HG02840 (cell line): ENCODE measurements around the gene ADAMTSL3.

Experiments used
- ATAC-seq: cut with Tn5 transposase; IDR thresholded peaks from one replicate; pipeline ENCODE4 v1.9.1; 2021; ENCODE audit warnings: mild to moderate bottlenecking, moderate library complexity, moderate number of reproducible peaks; ENCODE audit not compliant: unreplicated experiment, low FRiP score

Gene ADAMTSL3

DNA sequence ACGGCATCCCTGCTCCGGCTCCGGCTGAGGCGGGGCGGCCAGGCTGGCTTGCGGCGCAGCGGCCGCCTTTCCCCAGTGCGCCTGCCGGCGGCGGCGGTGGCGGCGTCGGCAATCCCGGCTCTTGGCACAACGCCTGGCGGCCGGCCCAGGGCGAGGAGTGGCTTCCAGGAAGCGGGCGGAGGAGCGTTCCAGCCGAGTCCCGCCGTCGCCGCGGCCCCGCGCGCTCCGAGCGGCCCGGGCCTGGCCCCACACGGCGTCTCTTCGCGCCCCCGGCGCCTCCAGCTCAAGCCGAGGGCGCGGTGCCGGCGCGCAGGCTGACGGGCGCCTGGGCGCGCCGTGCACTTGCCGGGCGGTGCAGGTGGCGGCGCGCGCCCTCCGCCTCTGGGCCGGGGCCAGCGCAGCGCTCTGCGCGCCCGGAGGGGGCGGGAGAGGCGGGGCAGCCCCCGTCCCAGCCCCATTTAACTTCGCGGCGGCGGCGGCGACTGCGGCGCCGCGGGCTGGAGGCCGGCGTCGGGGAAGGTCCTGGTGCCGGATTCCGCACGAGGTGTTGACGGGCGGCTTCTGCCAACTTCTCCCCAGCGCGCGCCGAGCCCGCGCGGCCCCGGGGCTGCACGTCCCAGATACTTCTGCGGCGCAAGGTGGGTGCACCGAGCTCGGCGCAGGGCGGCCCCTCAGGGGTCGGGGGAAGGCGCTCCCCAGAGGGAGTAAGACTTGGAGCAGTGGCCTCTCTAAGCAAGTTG lies at the start of gene ADAMTSL3:
Gene ADAMTSL3, plus strand, starts transcription at position 485 of the 740 bp plus-strand sequence. CDS start 1,639 bp downstream, outside the sequence.
- no peak for ATAC-seq

DNA sequence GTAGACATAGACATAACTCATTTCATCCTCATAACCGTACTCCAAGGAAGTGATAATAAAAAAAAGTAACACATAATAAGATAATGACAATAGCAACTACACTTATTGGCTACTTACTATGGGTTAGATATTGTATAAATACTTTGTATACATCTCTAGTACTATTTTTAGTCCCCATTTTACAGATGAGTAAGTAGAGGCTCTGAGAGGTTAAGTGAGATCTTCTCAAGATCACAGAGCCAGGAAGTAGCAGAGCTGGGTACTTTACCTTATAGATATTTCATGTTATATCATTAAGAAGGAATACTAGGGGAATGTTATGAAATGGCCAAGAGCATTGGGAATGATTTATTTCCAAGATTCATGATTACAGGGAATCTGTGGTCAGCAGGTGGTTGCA lies 49.4 kb upstream of the ADAMTSL3 start:
- no peak for ATAC-seq

- no peak for ATAC-seq
Measured at GRCh38 chr15:83605111-83605945, 48.6 kb upstream of the ADAMTSL3 start.

DNA sequence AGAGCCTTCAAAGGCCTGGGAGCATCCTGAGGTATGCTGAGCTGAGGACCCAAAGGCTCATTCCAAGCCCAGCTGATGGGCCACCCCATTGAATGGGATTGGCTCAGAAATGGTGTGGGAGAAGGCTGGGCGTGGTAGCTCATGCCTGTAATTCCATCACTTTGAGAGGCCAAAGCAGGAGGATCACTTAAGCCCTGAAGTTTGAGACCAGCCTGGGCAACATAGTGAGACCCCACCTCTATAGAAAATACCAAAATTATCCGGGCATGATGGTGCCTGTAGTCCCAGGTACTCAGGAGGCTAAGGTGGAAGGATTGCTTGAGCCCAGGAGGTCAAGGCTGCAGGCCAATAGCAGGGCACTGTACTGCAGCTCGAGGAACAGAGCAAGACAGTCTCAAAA lies 43.8 kb upstream of the ADAMTSL3 start:
- no peak for ATAC-seq

- no peak for ATAC-seq
Measured at GRCh38 chr15:83610901-83611685, 42.8 kb upstream of the ADAMTSL3 start.

DNA sequence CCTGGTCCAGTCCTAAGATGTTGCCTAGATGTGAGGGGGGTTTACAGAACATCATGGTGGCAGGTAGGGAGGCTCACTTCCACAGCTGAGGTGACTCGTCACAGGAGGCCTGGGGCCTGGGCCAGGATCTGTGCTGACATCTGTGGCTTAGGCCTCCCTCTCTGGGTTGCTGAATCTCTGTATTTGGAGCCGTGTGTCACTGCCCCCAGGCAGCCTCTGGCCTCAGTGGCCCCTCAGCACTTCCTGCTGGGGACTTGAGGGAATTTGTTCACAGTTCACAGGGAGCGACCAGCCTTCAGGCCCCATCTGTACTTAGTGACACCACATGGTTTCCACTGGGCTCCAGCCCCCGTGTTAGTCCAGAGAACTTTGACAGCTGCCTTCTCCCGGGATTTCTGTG lies 41.7 kb upstream of the ADAMTSL3 start:
- ATAC-seq = no peak

DNA sequence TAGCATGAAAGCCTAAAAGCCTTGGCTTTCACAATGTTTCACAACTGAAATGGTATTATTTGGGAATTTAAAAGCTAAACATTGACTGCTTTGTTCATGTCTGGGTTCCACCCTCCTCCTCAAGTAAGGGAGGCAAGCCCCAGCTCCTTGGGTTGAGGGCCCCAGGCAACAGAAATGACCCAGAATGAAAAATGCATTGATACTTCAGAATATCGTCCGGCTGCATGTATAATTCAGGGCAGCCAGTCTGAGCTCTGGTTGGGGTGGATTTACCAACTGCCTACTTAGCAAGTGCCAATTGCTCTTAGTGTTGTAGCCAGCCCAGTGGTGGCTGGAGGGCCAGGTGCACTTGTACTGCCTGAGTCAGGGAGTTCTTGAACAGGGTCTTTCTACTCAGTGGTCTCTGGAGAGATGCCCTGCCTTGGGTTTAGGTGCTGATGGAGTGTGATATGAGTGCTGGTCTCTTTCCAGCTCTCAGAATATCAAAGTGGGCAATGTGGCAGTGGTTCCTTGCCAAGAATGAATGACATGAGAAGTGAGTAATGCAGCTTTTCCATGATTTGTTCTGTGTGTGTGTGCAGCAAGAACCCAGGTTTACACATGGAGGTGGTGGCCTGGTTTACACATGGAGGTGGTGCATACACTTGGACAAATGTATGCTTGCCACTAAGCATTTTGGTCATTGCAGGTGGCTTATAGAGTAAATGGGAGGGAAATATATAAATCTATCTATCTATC lies 40.9 kb upstream of the ADAMTSL3 start:
- no peak for ATAC-seq

- ATAC-seq = no peak
Measured at GRCh38 chr15:83613714-83614113, 40.2 kb upstream of the ADAMTSL3 start.

DNA sequence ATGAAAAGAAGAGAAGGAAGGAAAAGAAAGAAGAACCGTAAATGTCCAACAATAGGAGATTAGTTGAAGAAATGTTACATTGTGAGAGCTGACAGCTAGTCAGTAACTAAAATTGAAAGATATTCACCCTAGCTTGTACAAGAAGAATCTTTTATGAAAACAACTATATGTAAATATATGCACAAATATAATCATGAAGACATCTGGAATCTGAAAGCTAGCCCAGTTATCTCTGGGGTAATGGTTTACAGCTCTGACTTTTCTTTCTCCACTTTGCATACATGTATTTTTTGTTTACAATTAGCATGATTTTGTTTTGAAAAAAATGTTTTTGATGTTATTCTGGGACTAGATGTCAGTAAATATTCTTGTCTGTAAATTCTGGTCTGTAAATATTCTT lies 37.1 kb upstream of the ADAMTSL3 start:
- no peak for ATAC-seq

DNA sequence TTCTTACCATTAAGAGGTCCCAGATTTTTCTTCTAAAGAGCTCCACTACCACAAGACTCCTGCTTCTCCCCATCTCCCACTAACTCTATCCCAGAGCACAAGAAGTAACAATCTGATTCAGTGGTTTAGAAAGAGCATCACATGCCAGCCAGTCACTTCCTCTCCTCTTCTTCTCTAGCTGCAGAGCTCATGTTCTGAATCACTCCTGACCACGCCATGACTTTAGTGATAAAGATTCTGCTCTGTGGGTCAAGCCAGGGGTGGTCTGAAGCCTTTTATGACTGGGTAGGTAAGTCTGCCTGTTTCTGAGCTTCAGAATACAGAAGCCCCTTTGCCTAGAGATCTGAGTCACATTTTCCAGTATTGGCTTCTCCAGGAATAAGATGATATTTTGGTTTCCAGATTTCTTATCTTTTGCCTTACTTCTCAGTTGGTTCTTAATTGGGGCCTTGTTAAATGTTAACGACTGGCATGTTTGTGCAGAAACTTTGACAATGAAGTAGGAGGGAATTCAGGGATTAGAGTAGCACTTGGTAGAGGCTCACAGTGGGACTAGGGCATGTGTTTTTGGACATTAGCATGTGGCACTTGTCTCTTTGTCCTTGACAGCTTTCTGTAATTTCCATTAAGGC lies 27.6 kb upstream of the ADAMTSL3 start:
- ATAC-seq = no peak

GRCh38 chr15:83631534-83631933 lies 22.4 kb upstream of the ADAMTSL3 start:
- no peak for ATAC-seq

- no peak for ATAC-seq
Measured at GRCh38 chr15:83643201-83643600, 10.7 kb upstream of the ADAMTSL3 start.

DNA sequence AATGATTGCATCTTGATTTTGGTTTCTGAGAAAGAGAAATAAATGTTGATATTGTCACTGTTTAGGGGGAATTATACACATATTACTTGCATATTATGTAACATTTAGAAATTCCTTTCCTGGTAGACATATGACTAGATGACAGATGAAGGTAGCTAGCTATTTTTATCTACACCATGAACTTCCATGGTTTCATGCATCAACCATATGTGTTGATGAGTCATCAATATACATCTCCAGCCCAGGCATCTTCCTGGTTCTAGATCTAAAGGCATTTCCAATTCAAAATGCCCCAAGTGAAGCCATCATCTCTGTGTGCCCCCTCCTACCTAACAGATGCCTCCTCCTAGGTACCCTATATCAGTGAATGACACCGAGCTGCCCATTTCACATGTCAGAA lies 9.5 kb upstream of the ADAMTSL3 start:
- ATAC-seq = no peak

- ATAC-seq = no peak
Measured at GRCh38 chr15:83650831-83651230, 3.1 kb upstream of the ADAMTSL3 start.

DNA sequence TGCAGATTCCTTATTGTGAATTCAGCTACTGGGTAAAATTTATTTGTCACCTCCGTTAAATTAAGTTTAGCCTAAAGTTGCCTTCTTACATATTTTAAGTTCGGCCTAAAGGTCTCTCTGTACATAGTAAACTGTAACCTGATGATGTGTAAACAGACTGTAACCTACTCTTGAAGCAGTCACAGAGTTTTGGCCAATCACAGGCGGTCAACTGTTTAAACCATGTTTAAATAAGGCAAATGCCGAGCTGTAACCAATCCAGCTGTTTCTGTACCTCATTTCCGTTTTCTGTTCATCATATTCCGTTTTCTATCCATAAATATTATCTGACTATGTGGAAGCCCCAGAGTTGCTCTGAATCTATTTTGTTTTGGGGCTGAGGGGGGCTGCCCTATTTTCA lies 2.4 kb upstream of the ADAMTSL3 start:
- ATAC-seq = no peak

- no peak for ATAC-seq
Measured at GRCh38 chr15:83652626-83653204, 1.2 kb upstream of the ADAMTSL3 start.

DNA sequence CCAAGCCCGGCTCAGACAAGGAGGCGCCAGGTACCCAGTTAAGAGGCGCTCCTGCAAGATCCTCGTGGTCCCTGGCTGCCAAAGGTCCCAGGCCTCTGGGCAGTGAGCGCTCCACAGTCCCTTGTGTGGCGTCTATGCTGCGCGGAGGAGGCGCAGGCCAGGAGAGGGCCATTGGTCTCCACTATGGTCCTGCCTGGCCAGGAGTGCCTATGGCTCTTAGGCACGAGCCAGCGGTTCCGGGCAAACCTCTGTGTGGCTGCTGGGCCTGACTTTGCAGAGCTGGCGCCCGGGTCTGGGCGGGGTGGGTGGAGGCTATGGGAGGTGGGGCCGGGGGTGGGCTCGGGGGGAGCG lies 660 bp upstream of the ADAMTSL3 start:
- ATAC-seq = no peak

GRCh38 chr15:83654379-83655236 lies 685 bp downstream of the ADAMTSL3 start:
- ATAC-seq = no peak

- ATAC-seq = no peak
Measured at GRCh38 chr15:83655237-83655616, 1.3 kb downstream of the ADAMTSL3 start.
